ENCODE results near the gene CACNA1E.

CACNA1E gene

GRCh38 chr1:181483285-181484195 is at the start of gene CACNA1E:
Gene CACNA1E (plus strand): TSS chr1:181483517. CDS start chr1:181483745, 228 bp downstream.
- no peak for DNase-seq (ENCODE audit: low read depth in 2 of 2)

GRCh38 chr1:181433931-181434330 is 49.4 kb upstream of the CACNA1E start:
- DNase-seq (ENCODE audit: low read depth in 2 of 2): no peak

DNA sequence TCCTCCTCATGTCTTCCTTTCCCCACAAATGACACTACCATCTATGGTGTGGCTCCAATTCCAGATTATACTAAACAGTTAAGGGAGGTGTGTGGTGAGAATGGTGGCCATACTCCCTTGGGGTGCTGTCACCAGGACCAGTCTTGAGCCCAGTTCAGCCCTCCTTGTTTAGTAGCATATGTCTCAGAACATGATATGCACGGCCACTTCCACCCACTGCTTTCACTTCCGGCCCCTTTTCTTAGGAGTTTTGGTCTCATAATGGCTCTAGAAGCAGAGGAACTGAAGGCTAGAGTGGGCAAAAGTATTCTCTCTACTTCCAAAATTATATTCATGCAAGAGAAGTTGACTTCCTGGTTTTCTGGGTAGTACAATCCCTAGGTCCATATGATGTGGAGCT is 45.3 kb upstream of the CACNA1E start:
- no peak for DNase-seq (ENCODE audit: low read depth in 2 of 2)

GRCh38 chr1:181440510-181440909 is 42.8 kb upstream of the CACNA1E start:
- no peak for DNase-seq (ENCODE audit: low read depth in 2 of 2)

DNA sequence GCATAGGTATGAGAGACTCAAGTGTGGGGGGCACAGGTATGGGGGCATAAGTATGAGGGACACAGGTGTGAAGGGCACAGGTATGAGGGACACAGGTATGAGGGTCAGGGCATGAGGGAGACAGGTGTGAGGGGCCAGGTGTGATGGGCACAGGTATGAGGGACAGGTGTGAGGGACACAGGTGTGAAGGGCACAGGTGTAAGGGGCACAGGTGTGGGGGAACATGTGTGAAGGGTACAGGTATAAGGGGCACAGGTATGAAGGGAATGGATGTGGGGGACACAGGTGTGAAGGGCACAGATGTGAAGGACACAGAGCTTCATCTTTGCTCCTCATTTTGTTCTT is 41.2 kb upstream of the CACNA1E start:
- DNase-seq (ENCODE audit: low read depth in 2 of 2): no peak

DNA sequence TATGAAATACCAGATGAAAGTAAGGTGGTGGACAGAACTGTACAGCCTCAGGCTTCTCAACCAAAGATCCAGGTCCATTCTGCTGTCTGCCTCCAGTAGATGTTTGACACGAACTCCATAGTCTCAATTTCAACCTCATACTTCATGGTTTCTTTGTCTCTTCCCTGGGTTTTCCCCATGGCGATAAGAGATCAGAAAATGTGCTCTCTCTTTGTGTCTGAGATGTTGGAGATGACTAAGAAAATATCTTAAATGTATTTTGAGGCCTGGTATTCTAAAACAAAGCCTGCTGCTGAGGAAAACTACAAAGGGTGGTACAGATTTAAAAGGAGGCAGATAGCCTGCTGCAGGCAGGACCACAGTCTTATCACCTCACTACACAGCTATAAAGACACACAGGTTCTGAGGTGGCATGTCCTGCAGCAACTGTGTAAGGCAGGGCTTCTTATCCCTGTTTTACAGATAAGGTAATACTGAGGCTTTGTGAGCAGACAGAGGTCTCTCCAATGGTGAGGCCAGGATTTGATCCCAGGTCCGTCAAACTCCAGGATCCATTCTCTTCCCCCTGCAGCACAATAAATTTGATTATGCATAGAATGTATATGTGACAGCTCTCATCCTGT is 40.0 kb upstream of the CACNA1E start:
- DNase-seq (ENCODE audit: low read depth in 2 of 2): no peak

GRCh38 chr1:181445436-181445835 is 37.9 kb upstream of the CACNA1E start:
- DNase-seq (ENCODE audit: low read depth in 2 of 2): no peak

DNA sequence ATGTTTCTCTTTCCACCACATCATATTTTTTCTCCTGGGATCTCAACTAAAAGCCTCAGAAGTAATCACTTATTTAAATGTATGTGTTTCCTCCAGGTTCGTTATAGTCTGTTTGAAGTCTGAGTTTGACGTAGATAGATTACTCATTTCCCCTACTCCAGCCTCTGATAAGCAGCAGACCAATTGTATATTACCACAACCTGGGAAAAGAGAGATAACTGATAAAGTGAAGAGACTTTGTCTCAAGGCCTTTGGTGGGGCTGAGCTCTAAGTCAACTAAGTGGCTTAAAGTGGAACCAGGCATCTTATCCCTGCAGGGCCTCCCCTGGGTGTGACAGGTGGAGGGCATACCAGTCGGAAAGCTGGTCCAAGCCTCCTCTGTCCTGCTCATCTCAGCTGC is 34.9 kb upstream of the CACNA1E start:
- no peak for DNase-seq (ENCODE audit: low read depth in 2 of 2)

GRCh38 chr1:181451661-181452230 is 31.6 kb upstream of the CACNA1E start:
- no peak for DNase-seq (ENCODE audit: low read depth in 2 of 2)

GRCh38 chr1:181452746-181453145 is 30.6 kb upstream of the CACNA1E start:
- DNase-seq (ENCODE audit: low read depth in 2 of 2): no peak

GRCh38 chr1:181453541-181454201 is 29.6 kb upstream of the CACNA1E start:
- DNase-seq (ENCODE audit: low read depth in 2 of 2): no peak

DNA sequence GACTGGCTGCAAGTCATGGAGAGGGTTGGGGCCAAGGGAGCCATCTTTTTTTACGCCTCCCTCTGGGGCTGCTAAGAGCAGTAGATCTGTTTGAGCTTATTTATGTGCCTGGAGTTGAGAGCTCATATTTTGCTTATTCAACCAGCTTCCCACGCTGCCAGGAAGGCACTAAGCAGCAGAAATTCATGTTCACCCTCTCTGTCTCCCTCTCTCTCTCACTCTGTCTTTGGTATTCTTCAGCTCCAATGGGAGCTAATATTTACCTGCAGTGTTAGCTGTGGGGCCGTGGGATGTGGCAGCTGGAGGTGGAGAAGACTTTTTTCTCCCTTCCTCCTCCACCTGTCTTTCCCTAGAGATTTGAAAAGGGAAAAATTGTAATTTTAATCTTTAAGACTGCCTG is 26.8 kb upstream of the CACNA1E start:
- no peak for DNase-seq (ENCODE audit: low read depth in 2 of 2)

GRCh38 chr1:181458419-181458818 is 24.9 kb upstream of the CACNA1E start:
- no peak for DNase-seq (ENCODE audit: low read depth in 2 of 2)

DNA sequence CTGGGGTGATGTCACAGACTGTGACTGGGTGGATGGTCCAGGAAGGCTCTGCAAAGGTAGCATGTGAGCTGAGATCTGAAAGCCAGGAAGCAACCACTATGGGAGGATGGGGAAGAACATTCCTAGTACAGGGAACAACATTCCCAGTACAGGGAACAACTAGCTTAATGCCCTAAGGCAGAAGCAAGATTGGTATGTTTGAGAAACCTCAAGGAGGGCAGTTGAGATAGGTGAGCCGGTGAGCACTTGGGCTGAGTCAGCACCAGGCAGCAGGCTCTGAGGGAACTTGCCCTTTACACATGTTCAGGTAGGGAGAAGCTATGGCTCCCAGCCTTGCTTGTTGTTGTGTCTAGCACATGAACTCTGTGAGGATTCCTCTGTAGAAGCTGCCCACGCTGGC is 24.2 kb upstream of the CACNA1E start:
- DNase-seq (ENCODE audit: low read depth in 2 of 2): no peak

DNA sequence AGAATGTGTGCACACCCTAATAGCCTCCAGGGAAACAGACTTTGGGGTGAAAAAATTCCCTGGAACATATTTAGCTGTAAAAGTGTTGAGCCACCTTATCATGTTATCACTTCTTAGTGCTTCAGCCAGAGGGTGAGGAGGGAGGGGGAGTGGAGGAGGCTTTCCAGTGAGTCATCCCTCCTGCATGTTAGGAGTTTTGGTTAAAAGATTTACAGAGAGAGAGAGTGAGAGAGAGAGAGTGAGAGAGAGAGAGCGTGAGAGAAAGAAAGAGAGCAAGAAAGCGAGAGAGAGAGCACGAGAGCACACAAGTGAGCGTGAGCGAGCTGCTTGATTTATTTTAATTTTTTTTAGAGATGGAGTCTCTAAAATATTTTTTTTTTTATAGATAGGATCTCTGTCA is 13.5 kb upstream of the CACNA1E start:
- peak; percentile 12 to 20 for DNase-seq (ENCODE audit: low read depth in 2 of 2)

DNA sequence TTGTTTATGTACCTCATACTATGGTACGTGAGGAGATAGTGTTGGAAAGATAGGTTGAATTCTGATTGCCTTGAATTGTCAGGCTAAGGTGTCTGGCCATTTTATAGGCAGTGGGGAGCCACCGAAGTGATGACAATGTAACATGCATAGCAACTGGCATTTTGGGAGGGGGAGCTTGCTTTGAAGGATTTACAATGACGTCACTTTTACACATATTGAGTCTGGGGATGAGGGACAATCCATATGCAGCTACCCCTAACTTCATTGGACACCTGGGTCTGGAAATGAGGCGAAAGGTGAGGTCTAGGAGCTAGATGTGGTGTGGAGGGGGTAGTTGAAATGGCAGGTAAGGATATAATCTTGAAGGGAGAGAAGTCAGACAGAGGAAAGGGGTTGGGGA is 7.7 kb upstream of the CACNA1E start:
- DNase-seq (ENCODE audit: low read depth in 2 of 2): no peak

GRCh38 chr1:181476581-181476980 is 6.7 kb upstream of the CACNA1E start:
- no peak for DNase-seq (ENCODE audit: low read depth in 2 of 2)

DNA sequence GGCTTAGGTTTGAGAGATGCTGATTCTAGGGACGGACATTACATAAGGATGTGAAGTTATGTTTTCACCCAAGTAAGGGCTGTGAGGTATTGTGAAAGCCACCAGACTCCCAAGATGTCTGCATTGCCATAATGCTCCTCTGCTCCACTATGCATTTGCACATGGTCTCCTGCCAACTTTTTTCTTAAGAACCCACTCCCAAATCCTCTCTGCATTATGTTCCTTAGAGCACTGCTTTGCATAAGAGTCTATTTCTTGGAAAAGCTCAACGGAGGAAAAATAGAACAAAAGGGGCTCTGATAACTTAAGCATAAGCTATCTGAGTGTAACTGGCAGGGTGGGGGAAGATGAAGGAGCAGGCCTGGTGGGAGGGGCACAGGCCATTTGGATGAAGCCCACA is 5.0 kb upstream of the CACNA1E start:
- DNase-seq (ENCODE audit: low read depth in 2 of 2): no peak

DNA sequence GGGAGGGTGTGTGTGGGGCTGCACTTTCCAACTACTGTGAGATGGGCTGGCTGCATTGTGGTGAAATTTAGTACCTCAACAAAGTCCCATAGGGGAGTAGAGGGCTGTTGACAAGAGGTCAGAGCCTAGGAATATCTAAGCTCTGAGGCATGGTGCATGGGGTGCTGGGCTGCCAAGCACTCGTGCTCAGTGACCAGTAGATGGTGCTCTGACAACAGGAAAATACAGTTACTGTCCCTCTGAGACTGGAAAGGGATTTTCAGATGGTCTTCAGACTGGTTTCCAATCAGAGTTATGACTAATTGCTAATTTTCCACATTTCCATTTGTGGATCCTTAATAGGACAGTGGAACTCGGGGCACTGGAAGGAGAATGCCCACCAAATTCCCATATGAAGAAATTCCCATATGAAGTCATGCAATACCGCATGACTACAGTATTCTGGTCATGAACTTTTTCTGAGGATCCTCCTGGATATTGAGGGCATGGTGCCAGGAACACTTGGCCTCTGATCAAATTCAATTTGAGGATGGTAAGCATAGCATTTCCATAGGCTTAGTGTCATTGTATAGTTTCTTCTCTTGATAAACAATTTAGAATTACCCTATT is 4.1 kb upstream of the CACNA1E start:
- no peak for DNase-seq (ENCODE audit: low read depth in 2 of 2)

DNA sequence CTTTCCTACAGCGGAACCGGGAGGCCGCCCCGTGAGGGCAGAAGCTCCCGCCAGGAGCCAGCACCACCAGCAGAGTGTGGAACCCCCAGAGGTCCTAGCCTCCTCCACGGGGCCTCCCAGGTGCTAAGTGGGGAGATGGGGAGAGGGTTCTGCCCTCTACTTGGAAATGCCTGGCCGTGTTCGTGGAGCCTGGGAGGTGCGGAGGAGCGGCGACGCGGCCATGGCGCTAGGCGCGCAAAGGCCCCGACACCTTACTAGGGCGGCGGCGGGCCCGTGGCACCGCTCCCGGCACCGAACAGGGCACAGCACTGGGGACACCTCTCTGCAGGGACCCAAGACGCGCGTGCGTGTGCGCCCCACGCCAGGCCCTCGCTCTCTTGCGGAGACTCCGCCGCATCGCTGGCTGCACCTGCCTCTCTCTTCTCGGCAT is 1.3 kb upstream of the CACNA1E start:
- DNase-seq (ENCODE audit: low read depth in 2 of 2): no peak

- no peak for DNase-seq (ENCODE audit: low read depth in 2 of 2)
Observed at GRCh38 chr1:181482521-181483284, 614 bp upstream of the CACNA1E start.

All from fibroblast of skin of left biceps (primary cell).